GM12878 (cell line): ENCODE results near the gene TXNDC5. TPM values are rescaled to one million over a fixed set of nuclear protein-coding genes. Genes with fewer than 3 reads are reported as not detected.

Experiments used
- ATAC-seq: fragments of 200-7000 bp; cut with Tn5 transposase; 3 replicates; pipeline ENCODE4 v1.9.1; 2020; ENCODE audit warnings: mild to moderate bottlenecking, moderate library complexity
- BruUV-seq: library from RNA; stranded (reverse); fragments of 400-500 nt; replicated peaks from 2 replicates; lab custom pipeline; 2021; lab: Mats Ljungman, UMichigan
- CTCF ChIA-PET: fragments of 300-600 bp; sonication (Branson Sonifier 250); formaldehyde crosslinking; extraction: SDS; loops from one replicate; lab custom pipeline; 2021; ENCODE audit warnings: inconsistent platforms; lab: Yijun Ruan, JAX
- POLR2A ChIA-PET: fragments of 350-600 bp; formaldehyde crosslinking; extraction: SDS; loops from one replicate; lab custom pipeline; 2021; ENCODE audit warnings: inconsistent platforms; lab: Charles Lee
- RAD21 ChIA-PET: fragments of 300-600 bp; sonication (Branson Sonifier 250); formaldehyde crosslinking; loops from one replicate; lab custom pipeline; 2023; ENCODE audit warnings: antibody characterized with exemption; ENCODE audit not compliant: unreplicated experiment; lab: Charles Lee
- SMC1A ChIA-PET: fragments of 300-600 bp; sonication (Branson Sonifier 250); formaldehyde crosslinking; loops from one replicate; lab custom pipeline; 2023; ENCODE audit not compliant: unreplicated experiment, uncharacterized antibody; lab: Charles Lee
- DNase-seq: peaks from one replicate; pipeline ENCODE4 v3.0.0-alpha.2; 2011; ENCODE audit warnings: low read depth, low spot score
- FAIRE-seq: peaks from 3 replicates; lab custom pipeline; 2011; peaks lifted over from hg19 to GRCh38; lab: Jason Lieb, UNC
- H2AFZ ChIP-seq: 2 replicates; pipeline ENCODE4 v1.6.0; 2011; ENCODE audit warnings: low read depth, low read length, control low read depth; ENCODE audit not compliant: control insufficient read depth
- H3K27ac ChIP-seq: 2 replicates; pipeline ENCODE4 v1.5.1; 2011; ENCODE audit warnings: control low read depth; ENCODE audit not compliant: control insufficient read depth, insufficient read depth
- H3K27me3 ChIP-seq, 2 experiments: replicated peaks in 1 of 2; 2 replicates each; pipeline versions ENCODE4 v1.6.0 to v1.6.1; 2011; ENCODE audit warnings: low read length in 1 of 2; ENCODE audit not compliant: control insufficient read depth in 2 of 2, insufficient read depth in 2 of 2
- H3K36me3 ChIP-seq, 2 experiments: 2 replicates each; pipeline ENCODE4 v1.5.1; 2011; ENCODE audit warnings: low read length in 1 of 2; ENCODE audit not compliant: control insufficient read depth in 2 of 2, insufficient read depth in 2 of 2
- H3K4me1 ChIP-seq: 2 replicates; pipeline ENCODE4 v1.6.1; 2011; ENCODE audit warnings: mild to moderate bottlenecking, low read length, moderate library complexity, mixed read lengths; ENCODE audit not compliant: control insufficient read depth, insufficient read depth
- H3K4me2 ChIP-seq: 2 replicates; pipeline ENCODE4 v1.6.0; 2011; ENCODE audit warnings: control low read depth; ENCODE audit not compliant: control insufficient read depth, insufficient read depth
- H3K4me3 ChIP-seq: fragments of 200-600 bp; sonication (generic); 2 replicates; pipeline ENCODE4 v1.5.1; 2016
- H3K79me2 ChIP-seq: 2 replicates; pipeline ENCODE4 v1.6.0; 2011; ENCODE audit warnings: low read length; ENCODE audit not compliant: control insufficient read depth, insufficient read depth
- H3K9ac ChIP-seq: 2 replicates; pipeline ENCODE4 v1.8.0; 2011; ENCODE audit warnings: low read length, control low read depth, mixed read lengths; ENCODE audit not compliant: control insufficient read depth, insufficient read depth
- H3K9me3 ChIP-seq: replicated peaks from 3 replicates; pipeline ENCODE4 v1.5.1; 2011; ENCODE audit warnings: mild to moderate bottlenecking, low read length; ENCODE audit not compliant: control insufficient read depth, insufficient read depth
- H4K20me1 ChIP-seq: 2 replicates; pipeline ENCODE4 v1.6.0; 2011; ENCODE audit not compliant: control insufficient read depth, insufficient read depth
- BCL11A ChIP-seq: IDR thresholded peaks from 2 replicates; pipeline ENCODE4 v1.6.1; 2011; ENCODE audit warnings: low read depth, low read length
- BRCA1 ChIP-seq: IDR thresholded peaks from 2 replicates; pipeline ENCODE4 v1.6.1; 2011; ENCODE audit warnings: low read depth, low read length, improper control_type of control experiment
- CHD2 ChIP-seq: IDR thresholded peaks from 2 replicates; pipeline ENCODE4 v1.6.1; 2011; ENCODE audit warnings: low read depth, low read length, improper control_type of control experiment, borderline replicate concordance
- POLR2AphosphoS5 ChIP-seq: IDR thresholded peaks from 2 replicates; pipeline ENCODE4 v1.6.1; 2011; ENCODE audit warnings: mild to moderate bottlenecking, low read length, inconsistent platforms
- RFX5 ChIP-seq: IDR thresholded peaks from 2 replicates; pipeline ENCODE4 v1.6.1; 2011; ENCODE audit warnings: low read depth, low read length, improper control_type of control experiment
- SMC3 ChIP-seq: IDR thresholded peaks from 2 replicates; pipeline ENCODE4 v1.6.1; 2011; ENCODE audit warnings: low read length, improper control_type of control experiment, borderline replicate concordance
- TBL1XR1 ChIP-seq: IDR thresholded peaks from 2 replicates; pipeline ENCODE4 v1.6.1; 2012; ENCODE audit warnings: low read depth, low read length, improper control_type of control experiment
- TCF12 ChIP-seq: IDR thresholded peaks from 2 replicates; pipeline ENCODE4 v1.6.1; 2011; ENCODE audit warnings: low read depth, mild to moderate bottlenecking, low read length
- ZNF207 ChIP-seq: fragments of 450-650 bp; IDR thresholded peaks from 2 replicates; pipeline ENCODE4 v1.6.1; 2014; ENCODE audit warnings: antibody characterized with exemption, mild to moderate bottlenecking, borderline replicate concordance
- WGBS: methylation state at CpG from one replicate; pipeline ENCODE4 v1.1.6; 2016; ENCODE audit warnings: low lambda C conversion rate; ENCODE audit not compliant: insufficient replicate concordance, insufficient coverage; ENCODE audit errors: missing lambda C conversion rate; 5-methylcytosine and 5-hydroxymethylcytosine counted together
- in situ Hi-C: fragments of 300-500 bp; cut with MboI; formaldehyde crosslinking; loops from 9 replicates; pipeline ENCODE4 v1.14.3; 2018; ENCODE audit warnings: mixed read lengths
- intact Hi-C: fragments of 100-400 bp; cut with micrococcal nuclease; formaldehyde crosslinking; loops from one replicate; pipeline ENCODE4 v1.14.2; 2022; ENCODE audit not compliant: unreplicated experiment
- polyA plus RNA-seq, 11 experiments: library from polyadenylated mRNA; depleted of rRNA in 4 of 11; unstranded in 6 of 11; stranded (reverse) in 5 of 11; fragments of >200 nt; fragmentation: Nextera tagmentation in 4 of 11; fragmentation: Illumina TruSeq in 1 of 11; extraction: Ambion mirVana in 4 of 11; extraction: Trizol in 1 of 11; gene quantifications; 1 replicate in 1 of 11; 2 replicates in 10 of 11; pipeline versions ENCODE4 v1.2.1 to v1.2.3, GENCODE V29; 2011 to 2016; ENCODE audit warnings: inconsistent platforms in 2 of 11, missing spikeins in 2 of 11, low read depth in 1 of 11
- total RNA-seq, 4 experiments: library from RNA; depleted of rRNA in 3 of 4; stranded (reverse); fragments of >200 nt in 3 of 4; fragmentation: Illumina TruSeq in 1 of 4; extraction: Trizol in 1 of 4; gene quantifications; 2 replicates each; pipeline versions ENCODE4 v1.2.1 to v1.2.3, GENCODE V29; 2013 to 2021
- TF ChIP-seq, protein P1 (sequence below): fragments of 150-350 bp; IDR thresholded peaks from 2 replicates; pipeline ENCODE4 v1.6.1; 2014; ENCODE audit warnings: mild to moderate bottlenecking, low read depth, low read length

Gene TXNDC5
- total and polyA plus RNA-seq, 10 of the 15 experiments (the other 5 are each of a cell fraction or from before 2014, with no cell fraction given), result 7.2 to 181 (median 132) TPM

DNA sequence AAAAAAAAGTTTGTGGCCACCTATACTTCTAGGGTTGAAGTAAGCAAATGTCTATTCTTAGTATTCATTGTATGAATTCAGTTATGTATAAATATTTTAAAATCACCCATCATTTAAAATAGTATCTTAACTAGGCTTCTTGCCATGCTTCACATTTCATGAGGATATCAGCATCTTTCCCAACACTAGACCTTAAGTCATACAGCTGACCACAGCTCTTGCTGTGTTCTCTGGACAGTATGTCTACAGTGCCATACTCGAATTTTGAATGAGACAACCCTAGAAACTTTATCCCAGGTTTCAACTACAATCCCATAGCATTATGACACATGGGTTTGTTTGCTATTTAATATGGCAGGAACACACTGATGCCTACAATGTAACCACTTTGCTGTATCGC is 5.2 kb downstream of the TXNDC5 start (continued):
- TF ChIP-seq SMC3, result no peak
- no peak for TF ChIP-seq CHD2
- TF ChIP-seq TBL1XR1, result no peak
- TF ChIP-seq, protein P1, sequence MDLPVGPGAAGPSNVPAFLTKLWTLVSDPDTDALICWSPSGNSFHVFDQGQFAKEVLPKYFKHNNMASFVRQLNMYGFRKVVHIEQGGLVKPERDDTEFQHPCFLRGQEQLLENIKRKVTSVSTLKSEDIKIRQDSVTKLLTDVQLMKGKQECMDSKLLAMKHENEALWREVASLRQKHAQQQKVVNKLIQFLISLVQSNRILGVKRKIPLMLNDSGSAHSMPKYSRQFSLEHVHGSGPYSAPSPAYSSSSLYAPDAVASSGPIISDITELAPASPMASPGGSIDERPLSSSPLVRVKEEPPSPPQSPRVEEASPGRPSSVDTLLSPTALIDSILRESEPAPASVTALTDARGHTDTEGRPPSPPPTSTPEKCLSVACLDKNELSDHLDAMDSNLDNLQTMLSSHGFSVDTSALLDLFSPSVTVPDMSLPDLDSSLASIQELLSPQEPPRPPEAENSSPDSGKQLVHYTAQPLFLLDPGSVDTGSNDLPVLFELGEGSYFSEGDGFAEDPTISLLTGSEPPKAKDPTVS, result no peak
- TF ChIP-seq BCL11A, result no peak

GRCh38 chr6:7904654-7905319 is 5.8 kb downstream of the TXNDC5 start:
- ChIA-PET RAD21 (no interaction called here), CTCF (interaction anchor here (0.8 kb wide), 1 partner anchor 154 kb away, joined by 4 read pairs; no protein-coding TSS in a partner anchor), POLR2A (no interaction called here), SMC1A (no interaction called here)
- no peak overlapping the region for H3K9ac ChIP-seq
- 88% methylated on average over 5 of the region's 5 CpGs for WGBS
- no peaks in the 10 kb centered on the region for H3K27me3 ChIP-seq
- ATAC-seq (no peak), DNase-seq (no peak), FAIRE-seq (peak; percentile 31)
- H2AFZ ChIP-seq, result no peak overlapping the region
- H3K36me3 ChIP-seq, result peaks cover 13 to 43% of the 10 kb centered on the region in 2 experiments
- no peak overlapping the region for H3K4me2 ChIP-seq
- no peak for TF ChIP-seq RFX5
- no peak for TF ChIP-seq BRCA1
- TF ChIP-seq ZNF207, result no peak
- peak; percentile 64; the same call in 1 of the 2 replicates for TF ChIP-seq POLR2AphosphoS5
- no peak for TF ChIP-seq TCF12
- peaks cover 50% of the 10 kb centered on the region for H3K79me2 ChIP-seq
- no TSS peak for BruUV-seq
- intact Hi-C loops, result no loop called here
- in situ Hi-C loops, result no loop called here
- peaks cover 9% of the 10 kb centered on the region; the same call in 1 of the 2 replicates for H4K20me1 ChIP-seq
- H3K9me3 ChIP-seq, result no peaks in the 10 kb centered on the region
- H3K27ac ChIP-seq, result no peak overlapping the region
- H3K4me1 ChIP-seq, result peaks cover 27% of the 10 kb centered on the region
- no peak overlapping the region for H3K4me3 ChIP-seq
